Ovary (tissue), 3 donors: ENCODE data around the gene SUPT6H.

Experiments
- EP300 ChIP-seq: sonication (generic); formaldehyde crosslinking; IDR thresholded peaks from one replicate; pipeline ENCODE4 v1.6.1; 2017; ENCODE audit warnings: antibody characterized with exemption
- POLR2A ChIP-seq: fragments of 450-650 bp; IDR thresholded peaks from one replicate; pipeline ENCODE4 v1.6.1; 2017; ENCODE audit warnings: antibody characterized with exemption, mild to moderate bottlenecking, moderate library complexity
- TF ChIP-seq, protein P1 (sequence below), 3 donors: fragments of 450-650 bp in 2 of 3; fragments of 200-600 bp in 1 of 3; IDR thresholded peaks; one replicate each; pipeline versions ENCODE4 v1.5.1 to v1.8.0; 2016 to 2022; ENCODE audit warnings: antibody characterized with exemption in 3 of 3, mild to moderate bottlenecking in 1 of 3
- donor health status: DM: no; HTN: no; CAD: no.

GRCh38 chr17:28702752-28703150 lies 40.7 kb downstream of the SUPT6H start:
- TF ChIP-seq, protein P1, sequence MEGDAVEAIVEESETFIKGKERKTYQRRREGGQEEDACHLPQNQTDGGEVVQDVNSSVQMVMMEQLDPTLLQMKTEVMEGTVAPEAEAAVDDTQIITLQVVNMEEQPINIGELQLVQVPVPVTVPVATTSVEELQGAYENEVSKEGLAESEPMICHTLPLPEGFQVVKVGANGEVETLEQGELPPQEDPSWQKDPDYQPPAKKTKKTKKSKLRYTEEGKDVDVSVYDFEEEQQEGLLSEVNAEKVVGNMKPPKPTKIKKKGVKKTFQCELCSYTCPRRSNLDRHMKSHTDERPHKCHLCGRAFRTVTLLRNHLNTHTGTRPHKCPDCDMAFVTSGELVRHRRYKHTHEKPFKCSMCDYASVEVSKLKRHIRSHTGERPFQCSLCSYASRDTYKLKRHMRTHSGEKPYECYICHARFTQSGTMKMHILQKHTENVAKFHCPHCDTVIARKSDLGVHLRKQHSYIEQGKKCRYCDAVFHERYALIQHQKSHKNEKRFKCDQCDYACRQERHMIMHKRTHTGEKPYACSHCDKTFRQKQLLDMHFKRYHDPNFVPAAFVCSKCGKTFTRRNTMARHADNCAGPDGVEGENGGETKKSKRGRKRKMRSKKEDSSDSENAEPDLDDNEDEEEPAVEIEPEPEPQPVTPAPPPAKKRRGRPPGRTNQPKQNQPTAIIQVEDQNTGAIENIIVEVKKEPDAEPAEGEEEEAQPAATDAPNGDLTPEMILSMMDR (IDR thresholded peaks at IDR 0.05): no peak
- TF ChIP-seq POLR2A (no peak), EP300 (no peak)
